HL-60/S4 (cell line): ENCODE results near the gene IYD.

ENCODE experiments used
- in situ Hi-C: fragments of 300-500 bp; cut with MboI; formaldehyde crosslinking; loops from 2 replicates; pipeline ENCODE4 v1.14.3; 2022; ENCODE audit warnings: low sequenced_read_pairs

IYD gene

DNA sequence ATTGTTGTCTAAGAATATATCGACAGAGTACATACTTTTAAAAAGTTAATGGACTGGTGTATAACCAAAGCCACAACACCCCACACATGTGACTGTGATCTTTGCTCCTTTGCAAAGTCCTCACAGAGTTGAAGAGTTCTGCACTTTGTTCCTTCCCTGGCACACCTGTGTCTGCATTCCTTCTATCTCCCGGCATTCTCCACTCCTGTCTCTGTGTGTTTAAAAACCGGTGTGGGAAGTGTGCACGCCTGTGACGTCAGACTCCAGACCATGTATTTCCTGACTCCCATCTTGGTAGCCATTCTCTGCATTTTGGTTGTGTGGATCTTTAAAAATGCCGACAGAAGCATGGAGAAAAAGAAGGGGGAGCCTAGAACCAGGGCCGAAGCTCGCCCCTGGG, at the start of gene IYD:
Gene IYD, plus strand, starts transcription at position 251 of the 400 bp plus-strand sequence. Its CDS starts 20 bp downstream, at position 271.
- in situ Hi-C loops, result no loop called here

DNA sequence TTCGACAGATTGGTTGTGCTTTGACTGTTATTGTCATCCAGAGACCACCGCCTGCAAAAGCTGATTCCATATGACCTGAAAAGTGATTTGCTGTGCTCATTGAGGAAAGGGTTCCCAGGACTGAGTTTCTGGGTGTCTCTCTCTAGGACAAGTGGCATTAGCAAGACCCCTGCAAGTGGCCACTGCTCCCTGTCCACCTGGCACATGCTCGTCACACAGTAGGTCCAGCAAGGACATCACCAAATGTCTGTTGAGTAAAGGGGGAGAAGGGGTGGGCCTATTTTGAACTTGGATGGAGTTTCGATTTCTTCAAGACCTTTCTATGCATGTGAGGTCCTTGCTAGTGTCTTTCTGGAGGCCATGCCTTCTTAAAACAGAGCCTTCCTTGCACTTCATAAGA, 48.9 kb upstream of the IYD start:
- in situ Hi-C loops, result no loop called here

- in situ Hi-C loops, result no loop called here
Measured at GRCh38 chr6:150320442-150320841, 48.4 kb upstream of the IYD start.

DNA sequence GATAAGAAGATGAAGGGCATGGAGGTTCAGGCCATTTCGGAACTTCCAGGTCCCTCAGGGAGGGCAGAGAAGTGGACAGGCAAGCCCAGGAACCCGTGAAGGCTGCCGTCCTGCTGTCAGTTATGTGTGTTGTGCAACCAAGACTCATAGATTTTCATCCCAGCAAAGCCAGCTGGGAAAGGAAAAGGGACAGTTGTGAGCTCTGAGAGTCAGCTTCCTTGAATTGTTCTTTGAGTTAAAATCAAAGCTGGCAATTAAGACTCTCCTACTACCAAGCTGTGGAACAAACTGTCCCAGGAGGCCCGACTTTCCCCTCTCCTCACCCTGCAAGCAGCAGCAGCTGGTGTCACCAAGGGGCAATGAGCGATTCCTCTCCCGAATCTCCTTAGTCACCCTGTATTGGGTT, 46.3 kb upstream of the IYD start:
- in situ Hi-C loops, result no loop called here

DNA sequence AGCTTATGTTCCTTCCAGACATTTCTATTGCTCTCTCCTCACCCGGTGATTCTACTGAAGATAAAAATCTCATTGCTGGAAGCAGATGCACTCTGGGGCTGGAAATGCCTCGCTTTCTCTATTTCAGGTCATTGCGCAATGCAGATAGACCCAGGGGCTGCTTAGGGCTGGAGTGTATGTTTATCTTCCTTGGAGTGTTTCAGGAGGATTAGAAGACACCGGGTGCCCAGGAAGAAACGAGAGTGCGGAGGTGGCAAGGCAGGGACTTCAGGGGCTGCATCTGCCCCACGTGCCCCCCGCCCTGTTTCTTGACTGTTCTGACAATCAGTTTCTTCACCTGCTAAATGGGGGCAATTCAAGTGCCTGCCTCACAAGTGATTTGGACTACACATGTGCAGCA, 45.6 kb upstream of the IYD start:
- in situ Hi-C loops, result no loop called here

GRCh38 chr6:150324044-150324443, 44.8 kb upstream of the IYD start:
- in situ Hi-C loops, result no loop called here

DNA sequence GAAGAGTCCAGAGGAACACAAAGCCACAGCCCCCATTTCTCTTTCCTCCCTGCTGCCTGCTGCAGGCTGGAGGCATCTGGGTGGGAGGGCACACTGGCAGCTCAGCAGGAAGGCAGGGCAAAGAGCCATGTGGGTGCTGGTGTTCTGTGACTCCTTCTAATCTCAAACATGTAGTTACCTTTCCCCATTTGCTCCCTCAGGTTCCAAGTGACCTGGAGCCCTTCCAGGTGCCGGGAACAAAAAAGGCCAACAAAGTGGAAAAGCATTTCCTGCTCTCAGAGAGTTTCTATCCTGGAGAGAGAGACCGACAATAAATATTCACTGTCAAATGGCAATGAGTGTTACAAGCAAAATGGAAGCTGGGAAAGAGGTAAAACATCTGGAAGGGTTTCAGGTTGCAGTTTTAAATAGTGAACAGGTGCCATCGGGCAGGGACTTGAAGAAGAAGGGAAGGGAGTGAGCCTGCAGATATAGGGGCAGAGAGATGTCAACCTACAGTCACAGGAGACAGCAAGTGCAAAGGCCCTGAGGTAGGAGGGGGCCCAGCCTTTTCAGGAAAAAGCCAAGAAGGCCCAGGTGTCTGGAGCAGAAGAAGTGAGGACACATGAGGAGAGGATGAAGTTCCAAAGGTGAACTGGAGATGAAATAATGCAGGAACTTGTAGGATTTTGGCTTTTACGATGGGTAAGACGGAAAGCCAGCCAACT, 43.6 kb upstream of the IYD start:
- in situ Hi-C loops, result no loop called here

DNA sequence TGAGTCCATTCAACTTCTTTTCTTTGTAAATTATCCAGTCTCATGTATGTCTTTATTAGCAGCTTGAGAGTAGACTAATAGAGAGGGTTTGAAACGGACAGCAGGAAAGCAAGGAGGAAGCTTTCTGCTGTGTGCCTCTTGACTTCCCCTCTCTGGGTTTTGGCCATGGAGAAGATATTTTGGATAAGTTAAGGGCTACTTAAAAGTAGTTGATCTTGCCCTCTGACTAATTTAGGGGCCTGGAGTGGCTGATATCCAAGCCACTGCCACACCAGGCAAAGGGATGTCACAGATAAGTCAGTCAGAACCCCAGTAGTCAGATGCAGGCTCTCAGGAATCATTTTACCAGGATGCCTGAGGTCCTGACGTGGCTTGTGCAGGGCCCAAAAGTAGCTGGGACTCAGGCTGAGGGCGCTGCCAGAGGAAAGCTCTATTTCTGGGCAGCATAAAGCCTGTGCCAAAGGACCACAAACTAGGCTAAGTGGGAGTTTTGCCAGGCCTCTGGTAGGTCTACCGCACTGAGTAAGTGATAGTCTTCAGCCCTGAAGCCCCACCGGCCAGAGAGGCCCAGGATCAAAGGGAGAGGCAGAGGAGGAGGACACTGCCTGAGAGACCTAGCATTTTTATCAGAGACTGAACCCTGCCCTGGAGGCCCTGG, 41.6 kb upstream of the IYD start:
- in situ Hi-C loops, result no loop called here

GRCh38 chr6:150328744-150329405, 39.9 kb upstream of the IYD start:
- in situ Hi-C loops, result no loop called here

DNA sequence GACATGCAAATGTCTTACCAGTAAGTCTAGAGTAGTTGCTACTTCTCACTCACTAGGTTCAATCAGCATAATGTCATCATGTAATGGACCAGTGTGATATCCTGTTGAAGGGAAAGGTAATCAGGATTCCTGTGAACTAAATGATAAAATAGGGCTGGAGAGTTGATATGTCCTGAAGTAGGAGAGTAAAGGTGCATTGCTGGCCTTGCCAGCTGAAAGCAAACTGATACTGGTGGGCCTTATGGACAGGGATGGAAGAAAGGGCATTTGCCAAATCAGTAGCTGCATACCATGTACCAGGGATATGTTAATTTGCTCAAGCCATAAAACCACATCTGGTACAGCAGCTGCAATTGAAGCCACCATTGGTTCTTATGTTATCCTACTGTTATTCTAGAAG, 37.5 kb upstream of the IYD start:
- in situ Hi-C loops, result loop anchor here (10.0 kb wide), 1 partner anchor 257 kb away; no protein-coding TSS in a partner anchor

GRCh38 chr6:150332939-150333584, 35.8 kb upstream of the IYD start:
- in situ Hi-C loops, result loop anchor here (10.0 kb wide), 1 partner anchor 258 kb away; no protein-coding TSS in a partner anchor

GRCh38 chr6:150333585-150333941, 35.2 kb upstream of the IYD start:
- in situ Hi-C loops, result loop anchor here (10.0 kb wide), 1 partner anchor 259 kb away; no protein-coding TSS in a partner anchor

DNA sequence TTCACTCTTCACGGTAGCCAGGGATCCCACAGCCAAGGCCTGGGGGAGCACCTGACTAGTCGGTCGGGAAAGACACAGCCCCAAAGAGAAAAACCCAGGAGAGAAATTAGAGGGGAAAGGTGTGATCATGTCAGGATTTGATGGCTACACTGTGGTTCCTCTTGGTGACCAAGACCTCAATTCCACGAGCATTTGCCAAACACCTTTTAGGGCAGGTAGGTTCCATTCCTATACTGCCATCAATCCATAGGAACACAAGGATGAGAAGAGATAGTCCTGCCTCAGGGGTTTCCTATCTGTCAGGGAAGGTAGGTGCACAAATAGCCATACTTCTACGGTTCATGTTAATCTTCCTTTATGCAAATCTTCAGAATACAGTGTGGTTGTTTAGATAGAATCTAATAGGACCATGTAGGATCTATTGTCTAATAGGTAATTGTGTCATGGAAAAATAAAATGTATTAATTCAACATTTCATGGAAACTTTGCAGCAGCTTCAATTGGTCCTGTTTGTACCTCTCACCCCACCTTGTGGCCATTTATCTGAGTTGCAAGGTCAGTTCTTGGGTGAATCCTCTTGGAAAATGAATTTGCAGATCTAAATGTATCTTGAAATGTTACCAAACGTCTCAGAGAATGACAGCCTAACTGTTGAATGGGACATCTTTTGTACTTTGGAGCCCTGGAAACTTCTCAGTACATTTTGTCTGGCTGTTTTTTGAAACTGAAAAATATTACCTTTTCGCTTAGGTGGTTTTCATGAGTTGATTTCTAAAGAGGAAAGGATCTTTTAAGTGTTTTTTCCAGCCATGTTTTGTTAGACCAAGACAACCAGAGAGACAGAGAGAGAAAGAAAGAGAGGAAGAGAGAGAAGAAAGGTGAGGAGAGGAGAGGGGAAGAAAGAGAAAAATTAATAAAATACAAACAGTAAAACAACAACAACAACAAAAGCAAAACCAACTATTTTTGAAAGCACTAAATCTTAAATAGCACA, 33.7 kb upstream of the IYD start:
- in situ Hi-C loops, result loop anchor here (10.0 kb wide), 1 partner anchor 260 kb away; no protein-coding TSS in a partner anchor

DNA sequence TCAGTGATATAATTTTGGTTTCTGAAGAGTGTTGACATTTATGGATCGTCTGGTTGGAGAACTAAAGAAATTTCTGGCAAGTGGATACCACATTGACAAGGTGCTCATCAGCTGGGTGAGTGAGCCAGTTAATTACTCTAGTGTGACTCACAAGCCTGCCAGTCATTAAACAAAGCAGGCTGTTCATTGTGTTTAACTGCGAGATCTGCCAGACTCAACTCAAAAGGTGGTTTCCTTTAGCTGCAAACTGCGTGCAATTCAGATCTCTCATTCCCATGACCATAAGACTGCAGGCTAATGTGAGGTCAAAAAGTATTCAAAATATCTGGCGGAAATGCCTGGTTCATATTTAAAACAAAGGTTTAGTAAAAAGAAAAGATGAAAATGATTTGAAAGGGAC, 32.5 kb upstream of the IYD start:
- in situ Hi-C loops, result loop anchor here (10.0 kb wide), 1 partner anchor 261 kb away; no protein-coding TSS in a partner anchor

DNA sequence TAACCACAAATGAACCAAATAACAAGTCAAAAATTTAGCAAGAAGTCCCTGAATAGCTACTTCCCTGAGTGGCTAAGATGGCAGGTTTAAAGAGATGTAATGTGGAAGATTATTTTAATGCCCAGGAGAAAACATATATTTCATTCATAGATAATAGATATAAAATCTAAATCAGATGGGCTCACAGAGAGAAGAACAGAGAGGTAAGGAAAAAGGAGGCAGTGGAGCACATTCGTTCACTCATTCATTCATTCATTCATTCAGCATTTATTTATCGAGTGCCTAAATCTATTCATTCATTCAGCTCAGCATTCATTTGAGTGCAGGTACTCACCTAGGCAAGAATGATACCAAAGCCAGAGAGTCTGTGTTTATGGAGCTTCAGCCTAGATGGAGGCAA, 32.1 kb upstream of the IYD start:
- in situ Hi-C loops, result loop anchor here (10.0 kb wide), 1 partner anchor 262 kb away; no protein-coding TSS in a partner anchor

DNA sequence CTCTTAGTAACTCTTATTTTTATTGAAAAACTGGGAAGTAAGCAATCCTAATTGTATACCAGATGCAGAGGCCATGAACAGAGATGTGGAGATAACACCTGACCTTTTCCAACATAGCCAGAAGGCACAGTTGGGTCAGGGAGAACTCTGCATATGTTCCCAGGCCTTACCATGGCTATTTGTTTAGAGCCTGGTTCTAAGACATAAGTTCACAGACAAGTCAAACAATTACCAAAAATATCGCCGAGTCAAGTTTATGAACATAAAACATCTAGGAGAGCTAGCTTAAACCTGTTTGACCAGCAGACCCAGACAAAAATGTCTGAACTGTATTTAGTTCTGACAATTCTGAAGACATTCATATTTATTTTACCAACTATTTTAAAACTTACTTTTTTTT, 26.7 kb upstream of the IYD start:
- in situ Hi-C loops, result no loop called here

- in situ Hi-C loops, result no loop called here
Measured at GRCh38 chr6:150343434-150343833, 25.4 kb upstream of the IYD start.

GRCh38 chr6:150345781-150346180, 23.0 kb upstream of the IYD start:
- in situ Hi-C loops, result no loop called here

DNA sequence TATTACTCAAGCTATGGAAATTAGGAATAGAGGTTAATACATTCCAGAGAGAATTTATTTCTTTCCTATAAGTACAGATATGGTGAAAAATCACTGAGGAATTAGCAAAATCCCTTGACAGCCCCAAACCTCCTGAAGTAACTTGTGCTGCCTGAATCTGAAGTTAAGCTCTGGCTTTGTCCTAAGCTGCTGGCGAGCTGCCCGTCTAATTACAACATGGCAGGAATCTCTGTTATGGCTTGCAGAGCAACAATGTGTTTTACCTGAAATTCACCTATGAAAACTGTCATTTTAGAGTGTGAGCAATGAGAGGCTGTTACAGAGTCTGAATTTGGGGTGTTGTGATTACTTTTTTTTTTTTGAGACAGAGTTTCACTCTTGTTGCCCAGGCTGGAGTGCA, 22.5 kb upstream of the IYD start:
- in situ Hi-C loops, result no loop called here

GRCh38 chr6:150347845-150348244, 21.0 kb upstream of the IYD start:
- in situ Hi-C loops, result no loop called here
